GM19238 (cell line): Measurements from ENCODE around the gene TAF10.

Experiments
- DNase-seq: peaks from one replicate; pipeline ENCODE4 v3.0.0; 2011; ENCODE audit warnings: low spot score; ENCODE audit not compliant: insufficient read length

The TAF10 gene

GRCh38 chr11:6608726-6609501 is 3.1 kb downstream of the TAF10 start:
- no peak for DNase-seq

- no peak for DNase-seq
Observed at GRCh38 chr11:6608011-6608410, 4.0 kb downstream of the TAF10 start.

DNA sequence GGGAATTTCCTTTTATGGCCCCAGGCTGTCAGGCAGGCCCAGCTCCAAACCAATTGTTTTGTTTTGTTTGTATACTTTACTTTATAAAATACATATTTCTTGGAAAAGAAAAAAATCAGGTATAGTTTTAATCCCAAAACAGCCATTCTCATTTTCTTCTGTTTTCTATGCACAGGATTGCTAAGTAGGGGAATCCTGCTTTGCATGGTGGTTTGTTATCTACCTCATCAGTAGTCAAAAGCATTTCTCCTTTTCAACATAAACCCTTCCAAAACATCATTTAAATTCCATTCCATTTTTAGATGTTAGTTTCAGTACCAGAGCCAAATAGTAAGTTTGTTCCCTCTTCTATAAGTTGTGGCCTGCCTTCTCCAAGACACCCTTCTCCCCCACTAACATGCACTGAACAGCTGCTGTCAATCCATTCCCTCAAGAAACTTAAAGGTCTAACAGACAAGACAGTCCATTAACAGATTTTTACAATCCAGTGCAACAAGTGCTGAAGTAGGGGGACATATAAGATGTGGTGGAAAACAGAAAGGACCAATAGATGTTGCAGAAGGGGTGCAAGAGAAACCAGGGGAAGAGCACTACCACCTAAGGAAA is 4.7 kb downstream of the TAF10 start:
- no peak for DNase-seq

GRCh38 chr11:6606471-6607189 is 5.4 kb downstream of the TAF10 start:
- DNase-seq: peak; percentile 55

- no peak for DNase-seq
Observed at GRCh38 chr11:6604790-6605189, 7.2 kb downstream of the TAF10 start.

- DNase-seq: peak; percentile 54
Observed at GRCh38 chr11:6604081-6604626, 7.9 kb downstream of the TAF10 start.

- DNase-seq: peak; percentile 90
Observed at GRCh38 chr11:6603287-6604080, 8.5 kb downstream of the TAF10 start, which contains the start of the genes ILK and RRP8. Gene ILK (plus strand): TSS chr11:6603774. CDS start chr11:6604272, 498 bp downstream. Gene RRP8 (minus strand): TSS chr11:6603616. CDS start chr11:6603502, 114 bp downstream.

GRCh38 chr11:6602096-6602940 is 9.7 kb downstream of the TAF10 start:
- no peak for DNase-seq

- DNase-seq: no peak
Observed at GRCh38 chr11:6601041-6601461, 11.0 kb downstream of the TAF10 start.

GRCh38 chr11:6599881-6600390 is 12.1 kb downstream of the TAF10 start:
- DNase-seq: no peak

DNA sequence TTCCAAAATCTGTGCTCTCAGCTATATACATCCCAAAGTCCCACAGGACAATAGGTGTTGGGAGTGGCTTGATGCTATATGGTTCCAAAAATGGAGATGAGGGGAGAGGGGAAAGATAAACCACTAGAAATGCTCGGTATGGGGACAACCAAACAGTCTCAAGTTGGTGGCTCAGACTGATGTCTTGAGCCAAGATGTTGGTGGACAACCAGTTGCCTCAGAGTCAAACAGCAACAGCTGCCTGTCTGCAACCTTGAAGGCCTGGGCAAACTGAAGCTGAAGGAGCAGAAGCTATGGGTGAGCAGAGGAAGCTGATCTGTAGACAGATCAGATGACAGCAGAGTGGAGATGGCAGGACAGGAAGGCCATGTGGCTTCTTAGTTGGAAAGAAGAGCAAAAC is 12.6 kb downstream of the TAF10 start:
- DNase-seq: no peak

- DNase-seq: no peak
Observed at GRCh38 chr11:6598555-6598954, 13.5 kb downstream of the TAF10 start.

- DNase-seq: no peak
Observed at GRCh38 chr11:6596239-6596877, 15.7 kb downstream of the TAF10 start.

DNA sequence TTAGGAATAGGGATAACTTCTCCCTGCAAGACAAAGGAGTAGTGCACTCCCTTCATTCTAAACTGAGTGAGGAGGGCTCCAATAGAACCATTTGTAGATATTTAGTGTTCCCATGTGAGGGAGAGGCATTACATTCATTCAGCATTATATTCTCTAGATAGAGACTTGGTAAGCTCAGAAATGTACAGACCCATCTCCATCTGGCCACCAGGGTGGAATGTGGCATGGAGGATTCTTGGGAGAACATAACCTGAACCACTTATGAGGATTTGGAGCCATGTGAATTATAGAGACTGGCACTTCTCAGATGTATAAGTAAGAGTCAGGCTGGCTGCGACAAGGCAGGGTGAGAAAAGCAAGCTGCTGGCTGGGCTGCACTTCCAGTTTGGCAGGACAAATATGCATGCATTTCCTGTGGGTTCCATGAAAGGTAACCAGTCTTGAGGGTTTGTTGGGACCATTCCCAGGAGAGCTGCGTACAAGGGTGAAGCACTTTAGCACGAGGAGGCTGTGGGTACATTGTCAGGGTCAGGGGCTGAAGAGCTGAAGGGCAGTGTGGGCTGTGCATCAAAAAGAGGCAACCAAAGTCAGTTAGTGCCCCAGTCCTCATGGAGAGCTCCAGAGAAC is 17.8 kb downstream of the TAF10 start:
- DNase-seq: no peak

DNA sequence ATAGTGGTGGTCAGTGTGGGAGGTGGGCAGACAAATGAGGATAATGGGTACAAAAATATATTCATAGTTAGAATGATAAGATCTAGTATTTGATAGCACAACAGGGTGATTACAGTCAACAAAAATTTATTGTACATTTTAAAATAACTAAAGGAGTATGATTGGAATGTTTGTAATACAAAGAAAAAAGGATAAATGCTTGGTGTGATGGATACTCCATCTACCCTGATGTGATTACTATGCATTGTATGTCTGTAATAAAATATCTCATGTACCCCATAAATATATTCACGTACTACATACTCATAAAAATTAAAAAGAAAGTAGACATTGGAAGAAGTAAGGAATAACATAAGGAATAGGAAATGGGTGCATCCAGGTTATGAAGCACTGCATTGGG is 24.0 kb downstream of the TAF10 start:
- no peak for DNase-seq

DNA sequence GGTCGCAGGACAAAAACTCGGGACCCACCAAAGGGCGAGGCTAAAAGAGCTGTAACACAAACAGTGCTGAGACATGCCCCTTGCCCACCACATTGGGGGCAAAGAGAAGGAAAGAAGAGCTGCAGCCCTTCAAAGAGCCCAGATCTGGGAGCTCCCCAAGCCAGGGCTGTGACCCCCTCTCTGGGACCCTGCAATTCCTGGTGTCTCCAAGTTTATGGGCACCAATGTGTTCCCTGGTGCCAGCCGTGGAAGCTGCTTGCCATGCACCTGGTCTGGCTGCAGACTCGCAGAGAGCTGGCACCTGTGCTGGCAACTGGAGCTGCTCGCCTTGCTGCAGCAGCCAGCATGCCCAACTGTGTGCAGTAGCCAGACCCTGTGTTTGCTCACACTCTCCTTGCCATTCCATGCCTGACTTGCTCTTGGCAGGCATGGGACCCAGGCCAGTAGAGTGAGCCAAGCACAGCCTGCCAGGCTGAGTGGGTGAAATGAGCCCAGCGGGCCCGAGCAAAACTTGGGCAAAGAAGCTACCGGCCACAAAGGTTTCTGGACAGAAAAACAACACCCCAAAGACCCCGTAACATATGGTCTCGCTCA is 24.6 kb downstream of the TAF10 start:
- no peak for DNase-seq

GRCh38 chr11:6586434-6587359 is 25.3 kb downstream of the TAF10 start:
- no peak for DNase-seq

DNA sequence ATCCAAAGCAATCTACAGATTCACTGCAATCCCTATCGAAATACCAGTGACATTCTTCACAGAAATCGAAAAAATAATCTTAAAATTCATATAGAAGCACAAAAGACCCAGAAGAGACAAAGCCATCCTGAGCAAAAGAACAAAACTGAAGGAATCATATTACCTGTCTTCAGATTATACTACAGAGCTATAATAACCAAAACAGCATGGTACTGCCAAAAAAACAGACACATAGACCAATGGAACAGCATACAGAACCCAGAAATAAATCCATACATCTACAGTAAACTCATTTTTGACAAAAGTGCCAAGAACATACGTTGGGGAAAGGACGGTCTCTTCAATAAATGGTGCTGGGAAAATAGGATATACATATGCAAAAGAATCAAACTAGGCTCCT is 27.5 kb downstream of the TAF10 start:
- DNase-seq: no peak
